ENCODE measurements around the gene BICC1. TPM values are rescaled to one million over a fixed set of nuclear protein-coding genes. Genes with fewer than 3 reads are reported as not detected.

Gene BICC1
- total RNA-seq, 4 donors from 2014 or later = 9.3 to 20.8 (median 12.5) TPM

GRCh38 chr10:58517491-58518355, 5.1 kb downstream of the BICC1 start:
- Histone ChIP-seq H3K36me3 (no peaks in the 10 kb centered on the region), H3K4me3 (replicated peaks in 1 of 3) (no peak overlapping the region), H3K27ac (no peak overlapping the region), H3K4me1 (no peaks in the 10 kb centered on the region), H3K27me3 (no peaks in the 10 kb centered on the region), H3K9me3 (no peaks in the 10 kb centered on the region)
- no peak for TF ChIP-seq CTCF (IDR thresholded peaks at IDR 0.05)
- no peak for TF ChIP-seq POLR2A (IDR thresholded peaks at IDR 0.05)
- 78 to 79% methylated on average over 4 of the region's 4 CpGs for WGBS, 2 donors
- intact Hi-C loops (cut with DNase I) = no loop called here
- no peak for DNase-seq

GRCh38 chr10:58518775-58519174, 6.1 kb downstream of the BICC1 start:
- Histone ChIP-seq H3K4me3 (replicated peaks in 1 of 3) (no peak overlapping the region), H3K27me3 (no peaks in the 10 kb centered on the region), H3K36me3 (no peaks in the 10 kb centered on the region), H3K9me3 (no peaks in the 10 kb centered on the region), H3K27ac (no peak overlapping the region), H3K4me1 (no peaks in the 10 kb centered on the region)
- 75 to 82% methylated on average over 6 of the region's 6 CpGs for WGBS, 2 donors
- intact Hi-C loops (cut with DNase I) = no loop called here
- TF ChIP-seq POLR2A (IDR thresholded peaks at IDR 0.05) (no peak), CTCF (IDR thresholded peaks at IDR 0.05) (no peak)
- no peak for DNase-seq

- DNase-seq = no peak
- WGBS, 2 donors = 73 to 76% methylated on average over 3 of the region's 3 CpGs
- no peaks in the 10 kb centered on the region for H3K36me3 ChIP-seq
- no peaks in the 10 kb centered on the region for H3K27me3 ChIP-seq
- no peak overlapping the region for H3K4me3 ChIP-seq (replicated peaks in 1 of 3)
- H3K27ac ChIP-seq = no peak overlapping the region
- intact Hi-C loops (cut with DNase I) = no loop called here
- H3K9me3 ChIP-seq = no peaks in the 10 kb centered on the region
- TF ChIP-seq CTCF (IDR thresholded peaks at IDR 0.05) = no peak
- H3K4me1 ChIP-seq = no peaks in the 10 kb centered on the region
Observed at GRCh38 chr10:58529077-58529728, 16.5 kb downstream of the BICC1 start.

GRCh38 chr10:58531084-58531695, 18.5 kb downstream of the BICC1 start:
- no peaks in the 10 kb centered on the region for H3K36me3 ChIP-seq
- no peak overlapping the region for H3K4me3 ChIP-seq (replicated peaks in 1 of 3)
- TF ChIP-seq POLR2A (IDR thresholded peaks at IDR 0.05) (no peak), CTCF (IDR thresholded peaks at IDR 0.05) (peak; percentile 48 to 85 (median 76))
- intact Hi-C loops (cut with DNase I) = loop anchor here (5.0 kb wide), 1 partner anchor 111 kb away; no protein-coding TSS in a partner anchor
- H3K4me1 ChIP-seq = no peaks in the 10 kb centered on the region
- WGBS, 2 donors = 48 to 50% methylated on average over 5 of the region's 5 CpGs
- no peaks in the 10 kb centered on the region for H3K27me3 ChIP-seq
- H3K9me3 ChIP-seq = no peaks in the 10 kb centered on the region
- peak; percentile 64 to 65 for DNase-seq
- no peak overlapping the region for H3K27ac ChIP-seq

All from thyroid gland (tissue), 4 donors.